GM18858 (cell line): Measurements from ENCODE around the gene ADGRB3.

Experiments used
- ATAC-seq: cut with Tn5 transposase; IDR thresholded peaks from one replicate; pipeline ENCODE4 v1.9.1; 2021; ENCODE audit not compliant: unreplicated experiment

The ADGRB3 gene

DNA sequence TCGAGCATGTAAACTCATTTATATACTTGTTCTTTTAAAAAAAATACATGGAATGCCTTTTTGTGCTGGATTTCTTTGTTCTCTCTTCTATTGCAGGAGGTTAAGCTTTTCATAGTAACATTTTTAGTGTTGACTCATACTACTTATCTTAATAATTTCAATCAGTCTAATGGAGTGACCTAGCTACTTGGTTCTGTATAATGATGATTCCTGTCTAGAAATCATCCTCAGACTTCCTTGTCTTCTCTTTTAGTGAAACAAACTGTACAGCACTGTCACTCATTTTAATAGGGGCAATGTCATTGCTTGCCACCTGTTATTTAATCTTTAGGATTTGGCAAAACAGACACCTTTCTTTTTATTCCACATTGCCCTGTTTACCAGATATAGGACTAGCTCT lies 62.3 kb downstream of the ADGRB3 start:
- ATAC-seq = no peak

GRCh38 chr6:68701159-68701558 lies 66.1 kb downstream of the ADGRB3 start:
- ATAC-seq = no peak

- no peak for ATAC-seq
Observed at GRCh38 chr6:68704485-68704884, 69.4 kb downstream of the ADGRB3 start.

GRCh38 chr6:68709091-68709490 lies 74.0 kb downstream of the ADGRB3 start:
- no peak for ATAC-seq

DNA sequence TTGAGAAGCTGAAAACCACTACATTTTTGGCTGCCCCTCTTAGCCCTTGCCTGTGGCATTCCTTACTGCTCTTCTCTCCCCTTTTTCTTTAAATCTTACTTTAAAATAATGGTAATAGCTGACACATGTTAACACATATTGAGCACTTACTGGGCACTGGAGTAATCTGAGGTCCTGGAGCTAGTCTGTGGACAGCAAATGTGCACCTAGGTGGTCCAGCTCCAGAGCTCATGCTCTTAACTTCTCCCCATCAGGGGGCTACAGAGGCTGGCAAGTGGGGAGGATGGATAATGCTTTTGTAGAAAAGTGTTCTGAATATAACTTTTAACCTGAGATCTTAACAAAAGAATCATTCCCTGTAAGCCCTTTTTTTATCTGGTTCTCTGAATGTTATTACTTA lies 74.8 kb downstream of the ADGRB3 start:
- ATAC-seq = no peak

GRCh38 chr6:68710496-68710895 lies 75.4 kb downstream of the ADGRB3 start:
- no peak for ATAC-seq

DNA sequence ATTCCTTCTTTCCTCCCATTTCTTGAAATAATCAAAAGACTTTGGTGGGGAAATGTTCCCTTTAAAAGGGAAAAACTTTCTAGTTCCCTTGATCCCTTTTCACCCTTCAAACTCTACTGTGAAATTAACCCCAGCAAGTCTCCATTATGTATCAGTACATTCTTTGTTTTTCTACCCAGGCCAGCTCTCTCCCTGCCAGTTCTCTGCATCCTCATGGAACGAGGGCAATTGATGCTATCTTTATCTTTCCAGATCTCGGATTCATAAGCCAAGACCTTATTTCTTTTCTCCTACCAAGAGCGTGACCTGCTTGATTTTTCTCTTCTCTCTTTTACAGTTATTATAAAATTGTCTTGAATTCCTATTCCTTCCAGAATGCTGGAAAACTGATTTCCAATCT lies 75.8 kb downstream of the ADGRB3 start:
- ATAC-seq = no peak

- no peak for ATAC-seq
Observed at GRCh38 chr6:68711386-68712000, 76.4 kb downstream of the ADGRB3 start.

GRCh38 chr6:68716620-68717019 lies 81.5 kb downstream of the ADGRB3 start:
- ATAC-seq = no peak

- no peak for ATAC-seq
Observed at GRCh38 chr6:68718385-68719073, 83.4 kb downstream of the ADGRB3 start.

GRCh38 chr6:68719761-68720160 lies 84.7 kb downstream of the ADGRB3 start:
- ATAC-seq = no peak

GRCh38 chr6:68722891-68723527 lies 87.9 kb downstream of the ADGRB3 start:
- ATAC-seq = no peak

DNA sequence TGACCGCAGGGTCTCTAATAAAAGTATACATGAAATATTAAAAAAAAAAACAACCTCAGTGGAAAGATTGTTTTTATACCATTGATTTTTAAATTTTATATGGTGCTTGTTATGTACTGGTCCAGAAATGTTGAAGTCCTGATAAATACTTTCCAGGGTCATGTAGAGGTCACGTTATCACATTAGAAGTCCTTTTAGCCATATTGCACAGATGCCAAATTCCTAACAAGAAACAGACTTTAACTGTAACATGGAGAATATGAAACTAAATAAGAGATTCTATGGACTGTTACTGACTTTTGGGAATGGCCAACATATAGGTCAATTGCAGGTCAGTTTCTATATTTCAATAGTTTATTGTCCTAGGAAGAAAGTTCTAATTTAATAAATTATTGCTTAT lies 89.0 kb downstream of the ADGRB3 start:
- ATAC-seq = no peak

GRCh38 chr6:68726337-68726736 lies 91.3 kb downstream of the ADGRB3 start:
- ATAC-seq = no peak

DNA sequence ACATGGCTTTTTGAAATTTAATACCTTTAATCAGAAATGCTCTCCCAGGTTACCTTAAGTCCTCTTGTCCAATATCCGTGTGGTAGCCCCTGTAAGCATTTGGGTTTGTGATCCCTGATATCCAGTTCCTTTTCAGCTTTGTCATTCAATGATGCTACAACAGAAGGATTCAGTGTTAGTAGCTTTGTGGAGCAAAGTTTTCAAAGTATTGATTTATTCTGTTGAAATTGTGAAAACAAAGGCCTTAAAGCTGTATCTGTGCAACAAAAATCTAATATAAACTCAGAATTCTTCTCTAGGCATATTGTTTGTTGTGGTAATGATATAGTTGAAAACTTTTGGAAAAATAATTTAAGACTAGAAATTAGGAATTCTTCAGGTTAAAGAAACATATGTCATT lies 91.9 kb downstream of the ADGRB3 start:
- no peak for ATAC-seq

- ATAC-seq = no peak
Observed at GRCh38 chr6:68727699-68728098, 92.6 kb downstream of the ADGRB3 start.

GRCh38 chr6:68728159-68728979 lies 93.3 kb downstream of the ADGRB3 start:
- no peak for ATAC-seq

GRCh38 chr6:68729377-68729903 lies 94.4 kb downstream of the ADGRB3 start:
- ATAC-seq = no peak

- ATAC-seq = no peak
Observed at GRCh38 chr6:68730291-68731054, 95.4 kb downstream of the ADGRB3 start.

DNA sequence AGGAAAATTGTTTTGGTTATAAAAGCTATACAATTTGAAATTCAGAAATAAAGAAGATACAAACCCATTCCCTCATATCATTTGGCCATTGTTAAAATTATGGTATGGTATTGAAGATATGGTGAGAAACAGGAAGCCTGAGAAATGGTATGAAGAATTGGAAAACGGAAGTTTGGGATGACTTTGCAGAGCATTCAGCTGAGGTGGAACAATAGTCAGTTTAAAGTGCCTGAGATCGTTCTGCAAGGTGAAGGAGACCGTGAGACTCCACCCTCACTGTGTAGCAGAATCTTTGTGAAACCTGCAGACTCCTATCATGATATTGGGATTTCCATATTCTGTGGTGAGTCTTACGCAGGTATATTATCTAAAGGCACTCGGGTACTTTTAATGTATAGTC lies 97.3 kb downstream of the ADGRB3 start:
- no peak for ATAC-seq

DNA sequence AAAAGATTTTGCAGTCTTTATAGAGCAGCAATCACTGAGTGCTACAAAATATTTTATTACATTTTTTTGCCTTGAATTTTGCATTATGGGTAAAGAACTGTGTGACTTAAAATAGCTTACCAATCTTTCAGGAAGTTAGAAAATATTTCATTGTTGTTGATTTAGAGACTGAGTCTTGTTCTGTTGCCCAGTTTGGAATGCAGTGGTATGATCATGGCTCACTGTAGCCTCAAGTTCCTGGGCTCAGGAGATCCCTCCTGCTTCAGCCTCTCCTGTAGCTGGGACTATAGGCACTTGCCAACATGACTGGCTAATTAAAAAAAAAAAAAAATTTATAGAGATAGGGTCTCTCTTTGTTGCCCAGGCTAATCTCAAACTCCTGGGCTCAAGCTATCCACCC lies 100.8 kb downstream of the ADGRB3 start:
- no peak for ATAC-seq
